ENCODE measurements around the gene SCART1.

DNA sequence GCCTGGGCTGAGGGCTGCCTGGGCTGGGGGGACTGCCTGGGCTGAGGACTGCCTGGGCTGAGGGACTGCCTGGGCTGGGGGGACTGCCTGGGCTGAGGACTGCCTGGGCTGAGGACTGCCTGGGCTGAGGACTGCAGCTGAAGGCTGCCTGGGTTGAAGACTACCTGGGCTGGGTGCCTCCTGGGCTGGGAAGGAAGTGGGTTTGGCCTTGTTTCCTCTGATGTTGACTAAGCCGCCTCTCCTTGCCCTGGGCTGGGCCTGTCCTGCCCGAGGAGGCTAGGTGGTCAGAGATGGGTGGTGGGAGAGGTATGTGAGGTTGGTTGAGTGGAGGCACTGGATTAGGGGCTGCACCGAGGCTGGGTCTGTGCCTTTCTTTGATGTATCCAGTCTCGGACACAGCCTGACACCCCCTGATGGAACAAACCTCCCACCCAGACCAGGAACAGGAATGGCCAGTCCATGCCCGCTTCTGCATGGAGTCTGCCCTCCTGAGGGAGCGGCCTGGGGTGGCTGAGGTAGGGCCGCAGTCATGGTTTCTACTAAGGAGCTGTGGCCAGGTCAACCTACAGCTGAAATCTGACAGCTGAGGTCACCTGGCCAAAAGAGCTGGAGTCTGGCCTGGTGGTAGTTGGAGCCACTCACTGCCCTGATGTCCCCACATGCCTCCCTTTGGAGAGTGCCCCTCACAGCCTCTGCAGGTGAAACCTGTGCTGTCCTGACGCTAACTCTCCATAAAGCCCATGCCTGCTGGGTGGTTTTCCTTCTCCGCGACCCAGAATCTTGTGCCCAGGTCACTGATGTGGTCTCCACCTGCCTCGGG, 22.3 kb downstream of the SCART1 start:
- no peak for TF ChIP-seq CTCF (IDR thresholded peaks at IDR 0.05 in 2 of 3, conservative IDR thresholded peaks at IDR 0.05 in 1 of 3; ENCODE audit: borderline replicate concordance in 1 of 3, insufficient read depth in 1 of 3, low read depth in 2 of 3, low read length in 2 of 3)
- TF ChIP-seq, protein P1, sequence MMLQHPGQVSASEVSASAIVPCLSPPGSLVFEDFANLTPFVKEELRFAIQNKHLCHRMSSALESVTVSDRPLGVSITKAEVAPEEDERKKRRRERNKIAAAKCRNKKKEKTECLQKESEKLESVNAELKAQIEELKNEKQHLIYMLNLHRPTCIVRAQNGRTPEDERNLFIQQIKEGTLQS (IDR thresholded peaks at IDR 0.05): no peak
- no peak for TF ChIP-seq POLR2A (IDR thresholded peaks at IDR 0.05; ENCODE audit: borderline replicate concordance, extremely low read depth, insufficient read depth, insufficient read length)
- no peak for TF ChIP-seq EZH2 (IDR thresholded peaks at IDR 0.05)
- no peak for TF ChIP-seq POLR2AphosphoS5 (IDR thresholded peaks at IDR 0.05; ENCODE audit: low read depth, low read length)
- no peak for TF ChIP-seq SIN3A (IDR thresholded peaks at IDR 0.05; ENCODE audit: low read depth)
- TF ChIP-seq YY1 (IDR thresholded peaks at IDR 0.05; ENCODE audit: extremely low read depth, insufficient replicate concordance, low read depth, low read length): no peak
- TF ChIP-seq, protein P2, sequence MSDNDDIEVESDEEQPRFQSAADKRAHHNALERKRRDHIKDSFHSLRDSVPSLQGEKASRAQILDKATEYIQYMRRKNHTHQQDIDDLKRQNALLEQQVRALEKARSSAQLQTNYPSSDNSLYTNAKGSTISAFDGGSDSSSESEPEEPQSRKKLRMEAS (IDR thresholded peaks at IDR 0.05): no peak
- TF ChIP-seq RAD21 (IDR thresholded peaks at IDR 0.05; ENCODE audit: low read depth): no peak
- TF ChIP-seq CEBPB (IDR thresholded peaks at IDR 0.05; ENCODE audit: low read depth): no peak
- no peak for TF ChIP-seq TCF7L2 (IDR thresholded peaks at IDR 0.05; ENCODE audit: borderline replicate concordance, extremely low read depth, insufficient read depth, insufficient read length)

Measured in HCT116 (cell line).